AG08396 (cell line): ENCODE measurements around the gene ARIH1.
"Not testable (repeated sequence)": the region's sequence is repeated elsewhere in the genome, so short reads cannot be mapped to it uniquely, and the experiment has no call there.

ENCODE experiments used
- DNase-seq: peaks from one replicate; pipeline ENCODE4 v3.0.0; 2012; ENCODE audit warnings: low spot score, mixed read lengths

ARIH1 gene

DNA sequence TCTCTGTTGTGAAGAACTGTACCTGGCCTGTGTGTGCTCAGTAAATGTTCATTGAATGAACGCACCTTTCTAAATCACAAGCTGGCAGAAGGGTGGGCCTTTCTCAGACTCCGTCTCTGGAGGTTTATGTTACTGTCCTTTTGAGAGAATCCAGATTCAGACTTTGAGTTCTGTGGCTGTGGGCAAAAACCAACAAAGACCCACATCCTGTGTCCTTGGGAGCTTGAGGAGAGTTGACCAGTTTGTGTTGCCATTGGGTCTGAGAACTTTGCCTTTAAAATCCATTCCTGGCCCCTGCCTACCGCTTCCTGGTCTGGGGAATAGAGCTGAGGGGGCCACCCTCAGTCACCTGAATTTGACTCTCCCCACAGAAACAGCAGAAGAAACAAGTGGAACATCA is 134.0 kb downstream of the ARIH1 start:
- DNase-seq = not testable (repeated sequence)

DNA sequence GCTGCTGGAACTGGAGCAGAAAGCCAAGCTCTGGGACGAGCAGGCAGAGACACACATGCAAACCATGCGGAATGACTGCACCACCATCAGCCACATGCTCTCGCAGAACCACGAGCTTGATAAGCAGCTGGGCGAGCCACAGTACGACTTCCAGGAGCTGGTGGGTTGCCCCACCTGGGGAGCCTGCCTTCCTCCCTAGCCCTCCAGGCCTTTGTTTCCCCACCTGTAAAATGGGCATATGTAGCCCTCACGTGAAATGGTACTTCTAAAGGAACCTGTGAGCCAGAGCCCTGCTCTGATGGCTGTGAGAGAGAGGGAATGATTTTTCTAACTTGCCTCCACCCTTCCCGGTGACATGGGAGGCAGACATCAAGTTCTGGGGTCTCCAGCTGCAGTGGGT is 135.7 kb downstream of the ARIH1 start:
- no peak for DNase-seq

DNA sequence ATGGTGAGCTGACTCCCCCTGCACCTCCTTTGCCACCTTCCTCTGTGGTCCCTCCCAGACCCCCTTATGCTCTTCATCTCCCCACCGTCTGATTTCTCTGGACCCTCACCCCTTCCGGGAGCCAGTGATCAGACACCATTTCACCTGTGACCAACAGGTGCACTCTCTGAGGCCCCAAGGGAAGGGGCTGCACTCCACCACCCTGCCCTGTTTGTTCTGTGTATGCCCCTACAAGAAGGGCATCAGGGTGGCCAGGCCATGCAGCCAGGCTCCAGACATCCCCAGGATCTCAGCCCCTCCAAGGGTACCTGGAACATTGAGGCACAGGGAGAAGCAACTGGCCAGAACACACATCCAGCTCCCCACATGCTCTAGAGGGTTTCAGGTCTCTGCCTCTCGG is 138.2 kb downstream of the ARIH1 start:
- not testable (repeated sequence) for DNase-seq

DNA sequence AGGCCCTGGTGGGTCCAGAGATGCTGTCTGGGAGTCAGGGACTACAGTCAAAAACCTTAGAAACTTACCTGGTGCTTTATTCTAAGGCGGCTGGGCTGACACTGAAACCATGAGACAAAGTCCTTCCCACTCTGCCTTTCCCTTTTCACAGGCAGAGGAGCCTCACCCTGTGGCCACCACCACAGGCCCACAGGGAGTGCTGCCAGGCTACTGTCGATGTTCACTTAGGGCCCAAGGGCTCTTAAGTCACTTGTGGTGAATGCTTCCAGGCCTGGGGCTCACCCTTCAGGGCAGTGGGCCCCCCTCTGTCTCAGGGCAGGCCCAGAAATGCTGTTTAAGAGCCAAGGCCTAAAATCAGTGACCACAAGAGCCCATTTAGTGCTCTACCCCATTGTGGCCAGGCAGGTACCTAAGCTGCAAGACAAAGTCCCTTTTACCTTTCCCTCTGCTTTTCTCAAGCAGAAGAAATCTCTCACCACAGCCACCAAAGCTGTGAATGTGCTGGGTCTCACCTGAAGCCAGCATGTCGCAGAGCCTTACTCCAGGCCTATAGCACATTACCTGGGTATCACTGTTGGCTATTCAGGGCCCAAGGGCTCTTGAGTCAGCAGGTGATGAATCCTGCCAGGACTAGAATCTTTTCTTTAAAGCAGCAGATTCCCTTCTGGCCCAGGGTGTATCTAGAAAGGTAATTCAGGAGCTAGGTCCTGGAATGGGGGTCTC is 140.8 kb downstream of the ARIH1 start:
- no peak for DNase-seq

DNA sequence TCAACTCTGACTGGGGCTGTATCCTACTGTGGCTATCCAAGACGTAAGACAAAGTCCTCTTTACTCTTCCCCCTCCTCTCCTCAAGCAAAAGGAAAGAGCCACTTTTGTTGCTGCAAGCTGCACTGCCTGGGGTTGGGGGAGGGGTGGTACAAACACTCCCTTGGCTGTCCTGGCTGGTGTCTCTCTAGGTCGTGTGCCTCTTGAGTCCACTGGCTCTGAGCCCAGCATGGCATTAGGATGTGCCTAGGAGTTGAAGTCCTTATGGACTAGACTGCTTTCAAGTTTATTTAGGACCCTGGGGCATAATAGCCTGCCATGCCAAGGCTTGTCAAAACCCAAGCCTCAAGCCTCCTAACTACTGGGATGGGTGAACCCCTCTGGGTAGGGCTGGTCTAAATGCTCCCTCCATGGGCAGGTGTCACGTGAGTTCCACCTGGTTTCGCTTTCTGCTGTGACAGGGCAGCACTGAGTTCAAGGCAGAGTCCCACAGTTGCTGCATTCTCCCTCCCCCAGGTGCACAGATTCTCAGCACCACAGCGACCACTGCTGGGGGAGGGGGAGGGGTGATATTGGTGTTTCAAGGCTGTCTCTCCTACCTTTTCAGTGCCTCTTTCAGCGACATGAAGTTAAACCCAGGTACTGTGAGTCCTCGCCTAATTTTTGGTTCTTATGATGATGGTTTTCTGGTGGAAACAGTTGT is 141.6 kb downstream of the ARIH1 start:
- not testable (repeated sequence) for DNase-seq

DNA sequence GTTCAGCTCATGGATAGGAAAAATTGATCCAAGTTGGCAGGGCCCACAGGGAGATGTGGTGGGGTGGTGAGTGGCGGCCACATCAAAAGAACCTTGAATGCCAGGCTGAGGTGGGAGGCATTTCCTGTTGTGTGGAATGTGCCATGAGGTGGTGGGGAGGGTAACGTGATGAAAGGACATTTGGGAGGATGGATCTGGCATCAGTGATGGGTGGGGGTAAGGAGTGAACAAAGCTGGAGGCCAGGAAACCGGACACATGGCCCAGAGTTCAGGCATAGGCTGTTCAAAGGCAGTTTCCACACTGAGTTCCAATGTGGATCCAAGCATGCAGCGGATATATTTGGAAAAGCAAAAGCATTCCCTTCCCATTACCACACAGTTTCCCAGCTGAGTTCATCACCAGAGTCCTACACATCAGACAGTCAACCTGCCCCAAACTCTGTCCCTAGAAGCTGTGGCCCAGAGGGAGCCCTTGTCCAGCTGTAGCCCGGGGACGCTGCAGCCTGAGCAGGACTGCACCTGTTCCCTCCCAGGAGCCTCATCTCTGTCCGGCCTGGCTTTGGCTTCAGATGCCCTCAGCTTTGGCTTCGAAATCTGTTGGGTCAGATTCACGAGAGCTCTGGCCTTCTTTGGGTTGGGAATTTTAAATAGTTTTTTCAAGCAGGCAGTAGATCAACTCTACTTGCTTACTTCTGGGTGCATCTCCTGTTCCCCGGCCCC is 142.5 kb downstream of the ARIH1 start:
- DNase-seq = no peak

DNA sequence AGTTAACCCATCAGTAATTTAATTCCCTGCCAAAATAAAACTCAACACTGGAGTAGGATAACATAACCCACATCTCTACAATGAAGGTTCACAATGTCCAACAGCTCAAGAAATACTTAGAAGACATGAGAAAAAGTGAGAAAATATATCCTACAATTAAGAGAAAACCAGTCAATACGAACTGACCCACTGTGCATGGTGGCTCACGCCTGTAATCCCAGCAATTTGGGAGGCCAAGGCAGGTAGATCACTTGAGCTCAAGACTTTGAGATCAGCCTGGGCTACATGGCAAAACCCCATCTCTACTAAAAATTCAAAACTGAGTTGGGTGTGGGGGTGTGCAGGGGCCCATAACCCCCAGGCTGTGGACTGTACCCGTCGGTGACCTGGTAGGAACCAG is 149.7 kb downstream of the ARIH1 start:
- DNase-seq = not testable (repeated sequence)

DNA sequence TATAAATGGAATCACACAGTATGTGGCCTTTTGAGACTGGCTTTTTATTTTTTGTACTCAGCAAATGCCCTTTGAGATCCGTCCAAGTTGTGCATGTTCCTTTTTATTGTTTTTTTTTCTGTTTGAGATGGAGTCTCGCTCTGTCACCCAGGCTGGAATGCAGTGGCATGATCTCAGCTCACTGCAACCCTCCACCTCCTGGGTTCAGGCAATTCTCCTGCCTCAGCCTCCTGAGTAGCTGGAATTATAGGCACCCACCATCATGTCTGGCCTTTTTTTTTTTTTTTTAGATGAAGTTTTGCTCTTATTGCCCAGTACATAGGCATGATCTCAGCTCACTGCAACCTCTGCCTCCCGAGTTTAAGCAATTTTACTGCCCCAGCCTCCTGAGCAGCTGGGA is 152.0 kb downstream of the ARIH1 start:
- not testable (repeated sequence) for DNase-seq

DNA sequence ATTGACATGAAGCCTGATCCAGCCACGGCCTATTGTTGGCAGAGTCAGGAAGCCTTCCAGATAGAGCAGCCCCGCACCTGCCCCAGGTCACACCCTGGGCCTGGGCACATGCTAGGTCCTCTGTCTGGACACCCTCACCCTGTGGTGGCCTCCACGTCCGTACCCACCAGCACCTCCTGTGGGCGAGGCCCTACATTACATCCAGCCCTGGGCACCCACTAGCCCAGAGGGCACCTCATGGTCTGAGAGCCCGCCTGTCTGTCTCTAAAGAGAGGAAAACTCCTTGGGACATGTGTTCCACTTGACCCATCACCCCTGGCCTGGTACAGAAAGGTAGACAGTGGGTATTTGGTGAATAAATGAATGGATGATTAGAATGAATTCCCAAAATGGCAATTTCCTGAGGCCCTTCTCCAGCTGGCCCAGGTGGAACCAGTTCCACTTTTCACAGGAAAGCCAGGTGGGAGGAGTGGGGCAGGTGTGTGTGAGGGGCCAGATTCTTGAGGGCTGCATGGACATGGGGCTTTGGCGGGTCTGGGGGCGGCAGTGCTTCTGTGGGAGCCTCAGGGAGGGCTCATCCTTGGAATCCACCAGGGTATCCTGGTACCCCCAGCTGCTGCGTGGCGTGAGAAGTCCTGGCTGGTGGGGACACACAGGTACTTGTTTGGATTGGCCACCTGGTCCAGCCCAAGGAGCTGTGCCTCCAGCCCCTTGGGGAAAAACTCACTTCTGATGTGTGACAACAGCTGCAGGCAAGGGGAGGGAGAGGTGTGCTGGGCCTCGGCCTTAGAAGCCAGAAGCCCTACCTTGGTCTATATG is 154.3 kb downstream of the ARIH1 start:
- not testable (repeated sequence) for DNase-seq

DNA sequence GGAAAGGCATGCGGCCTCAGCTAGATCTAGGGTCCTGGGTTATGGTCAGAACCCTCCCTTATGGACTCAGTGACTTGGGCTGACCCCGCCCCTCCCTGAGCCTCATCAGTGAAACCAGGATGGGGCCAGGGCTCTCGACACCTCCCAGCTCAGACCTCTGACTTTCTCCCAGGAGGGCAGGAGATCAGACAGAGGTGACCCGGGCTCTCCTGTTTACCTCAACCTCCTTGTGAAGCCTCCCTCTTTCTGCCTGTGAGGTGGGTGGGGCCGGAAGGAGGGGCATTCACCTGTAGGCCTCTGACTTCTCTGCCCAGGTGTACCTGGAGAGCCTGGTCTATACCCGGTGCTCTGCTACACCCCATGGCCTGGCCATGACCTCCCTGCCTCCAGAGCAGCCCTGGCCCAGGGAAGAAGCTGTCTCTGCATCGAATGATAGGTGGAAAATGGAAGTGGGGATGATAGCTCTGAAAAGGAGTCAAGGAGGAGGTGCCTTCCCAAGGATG is 155.0 kb downstream of the ARIH1 start:
- DNase-seq = not testable (repeated sequence)

DNA sequence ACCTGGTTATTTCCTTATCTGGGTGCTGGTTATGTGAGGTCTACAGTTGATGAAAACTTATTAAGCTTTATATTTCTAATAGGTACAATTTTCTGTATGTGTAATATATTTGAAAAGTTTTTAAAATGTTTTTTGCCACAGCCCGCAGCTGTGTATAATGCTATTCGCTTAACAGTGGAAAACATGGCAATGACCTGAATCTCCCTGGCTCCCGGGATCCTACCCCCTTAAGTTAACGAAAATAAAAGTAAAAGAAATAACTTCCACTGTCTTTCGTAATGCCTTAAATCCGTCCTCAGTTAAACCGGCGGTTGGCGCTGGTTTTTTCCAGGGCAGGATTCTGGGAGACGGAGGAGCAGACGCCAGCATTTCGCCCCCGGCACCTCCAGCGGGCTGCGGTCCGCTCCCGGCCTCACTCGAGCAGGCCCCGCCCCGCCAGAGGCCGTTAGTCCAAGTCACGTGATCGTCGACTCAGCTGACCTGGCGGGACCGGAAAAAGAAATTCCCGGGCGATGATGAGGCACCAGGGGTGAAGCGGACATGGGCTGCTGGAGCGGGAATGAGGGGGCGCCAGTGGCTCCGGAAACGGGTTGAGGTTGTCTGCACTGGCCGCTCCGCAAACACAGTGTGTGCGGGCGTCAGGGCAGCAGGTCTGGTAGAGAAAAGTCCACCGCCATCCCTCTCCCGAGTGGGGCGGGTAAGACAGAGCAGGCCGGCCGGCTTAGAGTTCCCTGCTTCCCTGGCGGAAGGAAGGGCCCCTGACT is 162.6 kb downstream of the ARIH1 start:
- not testable (repeated sequence) for DNase-seq

DNA sequence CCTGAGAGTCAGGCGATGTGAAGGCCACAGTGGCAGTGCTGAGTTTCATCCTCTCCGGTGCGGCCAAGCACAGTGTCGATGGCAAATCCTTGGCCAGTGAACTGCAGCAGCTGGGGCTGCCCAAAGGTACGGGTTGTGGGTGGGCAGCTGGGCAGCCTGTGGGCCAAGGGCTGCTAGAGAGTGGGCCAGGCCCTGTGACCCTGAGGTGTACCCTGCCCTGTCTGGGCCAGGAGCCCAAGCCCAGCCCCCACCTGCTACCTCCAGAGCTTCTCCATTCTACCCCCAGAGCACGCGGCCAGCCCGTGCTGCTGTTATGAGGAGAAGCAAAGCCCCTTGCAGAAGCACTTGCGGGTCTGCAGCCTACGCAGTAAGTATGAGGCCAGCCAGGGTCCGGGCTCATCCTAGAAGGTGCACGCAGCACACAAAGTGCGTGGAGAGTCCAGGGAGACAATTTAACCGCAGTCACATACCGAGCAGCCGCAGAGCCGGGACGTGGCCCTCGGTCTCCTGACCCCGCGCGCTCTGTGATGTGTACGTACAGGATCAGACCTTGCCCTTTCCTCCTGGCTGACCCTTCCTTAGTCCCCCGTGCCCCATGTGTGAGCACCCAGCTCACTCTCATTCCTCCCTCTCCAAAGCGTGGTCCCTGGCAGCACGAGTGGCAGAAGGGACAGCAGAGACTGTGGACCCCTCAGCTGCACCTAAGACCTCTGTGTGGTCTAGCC is 165.8 kb downstream of the ARIH1 start:
- not testable (repeated sequence) for DNase-seq

DNA sequence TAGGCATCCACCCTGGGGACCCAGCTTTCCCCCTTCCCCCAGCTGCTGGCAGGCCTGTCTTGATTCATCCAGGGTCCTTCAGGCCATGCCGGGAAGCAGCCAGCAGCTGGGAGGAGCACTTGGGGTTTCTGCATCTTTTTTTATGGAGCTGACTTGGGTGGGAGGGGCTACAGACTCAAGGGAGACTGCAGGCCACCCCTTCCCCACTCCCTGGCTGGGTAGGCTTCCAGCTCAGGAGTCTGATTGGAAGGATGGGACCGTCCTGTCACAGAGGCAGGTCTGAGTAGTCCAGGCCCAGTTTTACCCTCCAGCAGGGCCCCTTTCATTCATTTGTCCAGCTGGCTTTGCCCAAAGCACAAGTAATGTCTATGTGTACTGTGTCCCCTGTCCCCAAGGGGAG is 168.1 kb downstream of the ARIH1 start:
- DNase-seq = not testable (repeated sequence)

DNA sequence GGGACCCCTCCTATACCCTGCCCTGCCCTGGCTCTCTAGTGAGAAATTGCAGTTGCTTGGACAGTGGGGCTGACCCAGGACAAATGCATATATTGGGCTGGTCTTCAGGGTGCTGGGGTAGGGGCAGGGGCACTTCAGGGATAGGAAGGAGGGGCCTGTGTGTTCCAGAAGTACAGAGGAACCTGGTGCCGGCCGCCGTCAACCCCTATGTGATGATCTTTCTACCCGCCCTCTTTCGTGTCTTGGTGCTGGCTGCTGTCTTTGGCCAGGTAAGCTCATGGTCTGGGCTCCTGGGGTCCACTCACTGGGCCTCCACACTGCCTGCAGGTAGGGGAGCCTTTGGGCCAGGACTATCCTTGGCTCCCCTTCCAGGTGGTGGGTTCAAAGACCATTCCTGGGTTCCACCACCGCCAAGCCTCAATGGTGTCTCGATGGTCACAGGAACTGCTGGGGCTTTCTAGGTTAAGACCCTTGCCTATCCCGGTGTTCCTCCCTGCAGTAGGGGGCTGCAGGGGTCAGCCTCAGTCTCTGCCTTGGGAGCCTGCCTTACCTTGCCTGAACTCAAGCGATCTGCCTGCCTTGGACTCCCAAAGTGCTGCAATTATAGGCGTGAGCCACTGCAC is 174.6 kb downstream of the ARIH1 start:
- DNase-seq = not testable (repeated sequence)
